ENCODE data around the gene DLG2.

The DLG2 gene

GRCh38 chr11:83858694-83859093 is 1768.5 kb downstream of the DLG2 start:
- no peak for DNase-seq (ENCODE audit: low spot score)
- Mint-ChIP-seq H3K4me3 (no peak overlapping the region), H3K9me3 (peaks cover 6% of the 10 kb centered on the region), H3K27ac (no peak overlapping the region), H3K4me1 (ENCODE audit: low read depth) (no peaks in the 10 kb centered on the region), H3K36me3 (ENCODE audit: low read depth) (no peaks in the 10 kb centered on the region), H3K27me3 (ENCODE audit: low read depth) (no peaks in the 10 kb centered on the region)

GRCh38 chr11:83855237-83855636 is 1771.9 kb downstream of the DLG2 start:
- no peak for DNase-seq (ENCODE audit: low spot score)
- Mint-ChIP-seq H3K4me1 (ENCODE audit: low read depth) (no peaks in the 10 kb centered on the region), H3K4me3 (no peak overlapping the region), H3K9me3 (peaks cover 6% of the 10 kb centered on the region), H3K36me3 (ENCODE audit: low read depth) (no peaks in the 10 kb centered on the region), H3K27me3 (ENCODE audit: low read depth) (no peaks in the 10 kb centered on the region), H3K27ac (no peak overlapping the region)

GRCh38 chr11:83852775-83853442 is 1774.2 kb downstream of the DLG2 start:
- Mint-ChIP-seq H3K27me3 (ENCODE audit: low read depth) (no peaks in the 10 kb centered on the region), H3K36me3 (ENCODE audit: low read depth) (no peaks in the 10 kb centered on the region), H3K9me3 (no peaks in the 10 kb centered on the region), H3K4me3 (no peak overlapping the region), H3K4me1 (ENCODE audit: low read depth) (no peaks in the 10 kb centered on the region), H3K27ac (no peak overlapping the region)
- DNase-seq (ENCODE audit: low spot score), result no peak

- no peaks in the 10 kb centered on the region for H3K36me3 Mint-ChIP-seq (ENCODE audit: low read depth)
- no peak overlapping the region for H3K4me3 Mint-ChIP-seq
- no peak for DNase-seq (ENCODE audit: low spot score)
- H3K9me3 Mint-ChIP-seq, result no peaks in the 10 kb centered on the region
- H3K4me1 Mint-ChIP-seq (ENCODE audit: low read depth), result no peaks in the 10 kb centered on the region
- H3K27ac Mint-ChIP-seq, result no peak overlapping the region
- H3K27me3 Mint-ChIP-seq (ENCODE audit: low read depth), result no peaks in the 10 kb centered on the region
Measured at GRCh38 chr11:83852012-83852411, 1775.1 kb downstream of the DLG2 start.

GRCh38 chr11:83847467-83848034 is 1779.6 kb downstream of the DLG2 start:
- Mint-ChIP-seq H3K27me3 (ENCODE audit: low read depth) (no peaks in the 10 kb centered on the region), H3K27ac (no peak overlapping the region), H3K4me1 (ENCODE audit: low read depth) (no peaks in the 10 kb centered on the region), H3K36me3 (ENCODE audit: low read depth) (no peaks in the 10 kb centered on the region), H3K9me3 (no peaks in the 10 kb centered on the region), H3K4me3 (no peak overlapping the region)
- no peak for DNase-seq (ENCODE audit: low spot score)

- Mint-ChIP-seq H3K27me3 (ENCODE audit: low read depth) (no peaks in the 10 kb centered on the region), H3K9me3 (no peaks in the 10 kb centered on the region), H3K4me1 (ENCODE audit: low read depth) (no peaks in the 10 kb centered on the region), H3K4me3 (no peak overlapping the region), H3K36me3 (ENCODE audit: low read depth) (no peaks in the 10 kb centered on the region), H3K27ac (no peak overlapping the region)
- DNase-seq (ENCODE audit: low spot score), result no peak
Measured at GRCh38 chr11:83845797-83846196, 1781.3 kb downstream of the DLG2 start.

- no peak overlapping the region for H3K27ac Mint-ChIP-seq
- no peaks in the 10 kb centered on the region for H3K27me3 Mint-ChIP-seq (ENCODE audit: low read depth)
- no peaks in the 10 kb centered on the region for H3K9me3 Mint-ChIP-seq
- no peaks in the 10 kb centered on the region for H3K4me1 Mint-ChIP-seq (ENCODE audit: low read depth)
- no peaks in the 10 kb centered on the region for H3K36me3 Mint-ChIP-seq (ENCODE audit: low read depth)
- no peak overlapping the region for H3K4me3 Mint-ChIP-seq
- DNase-seq (ENCODE audit: low spot score), result no peak
Measured at GRCh38 chr11:83840326-83840725, 1786.8 kb downstream of the DLG2 start.

- no peaks in the 10 kb centered on the region for H3K4me1 Mint-ChIP-seq (ENCODE audit: low read depth)
- H3K4me3 Mint-ChIP-seq, result no peak overlapping the region
- no peaks in the 10 kb centered on the region for H3K9me3 Mint-ChIP-seq
- no peak for DNase-seq (ENCODE audit: low spot score)
- no peaks in the 10 kb centered on the region for H3K27me3 Mint-ChIP-seq (ENCODE audit: low read depth)
- no peaks in the 10 kb centered on the region for H3K36me3 Mint-ChIP-seq (ENCODE audit: low read depth)
- no peak overlapping the region for H3K27ac Mint-ChIP-seq
Measured at GRCh38 chr11:83836883-83837654, 1790.1 kb downstream of the DLG2 start.

GRCh38 chr11:83836065-83836464 is 1791.1 kb downstream of the DLG2 start:
- H3K27me3 Mint-ChIP-seq (ENCODE audit: low read depth), result no peaks in the 10 kb centered on the region
- no peaks in the 10 kb centered on the region for H3K36me3 Mint-ChIP-seq (ENCODE audit: low read depth)
- no peak overlapping the region for H3K4me3 Mint-ChIP-seq
- no peak overlapping the region for H3K27ac Mint-ChIP-seq
- no peaks in the 10 kb centered on the region for H3K4me1 Mint-ChIP-seq (ENCODE audit: low read depth)
- H3K9me3 Mint-ChIP-seq, result no peaks in the 10 kb centered on the region
- no peak for DNase-seq (ENCODE audit: low spot score)

GRCh38 chr11:83835423-83835822 is 1791.7 kb downstream of the DLG2 start:
- Mint-ChIP-seq H3K4me1 (ENCODE audit: low read depth) (no peaks in the 10 kb centered on the region), H3K4me3 (no peak overlapping the region), H3K9me3 (no peaks in the 10 kb centered on the region), H3K27ac (no peak overlapping the region), H3K27me3 (ENCODE audit: low read depth) (no peaks in the 10 kb centered on the region), H3K36me3 (ENCODE audit: low read depth) (no peaks in the 10 kb centered on the region)
- DNase-seq (ENCODE audit: low spot score), result no peak

- Mint-ChIP-seq H3K4me1 (ENCODE audit: low read depth) (no peaks in the 10 kb centered on the region), H3K27me3 (ENCODE audit: low read depth) (no peaks in the 10 kb centered on the region), H3K36me3 (ENCODE audit: low read depth) (no peaks in the 10 kb centered on the region), H3K4me3 (no peak overlapping the region), H3K27ac (no peak overlapping the region), H3K9me3 (no peaks in the 10 kb centered on the region)
- no peak for DNase-seq (ENCODE audit: low spot score)
Measured at GRCh38 chr11:83831929-83832328, 1795.2 kb downstream of the DLG2 start.

- H3K4me1 Mint-ChIP-seq (ENCODE audit: low read depth), result no peaks in the 10 kb centered on the region
- DNase-seq (ENCODE audit: low spot score), result no peak
- H3K4me3 Mint-ChIP-seq, result no peak overlapping the region
- H3K27me3 Mint-ChIP-seq (ENCODE audit: low read depth), result no peaks in the 10 kb centered on the region
- H3K27ac Mint-ChIP-seq, result no peak overlapping the region
- H3K9me3 Mint-ChIP-seq, result no peaks in the 10 kb centered on the region
- H3K36me3 Mint-ChIP-seq (ENCODE audit: low read depth), result no peaks in the 10 kb centered on the region
Measured at GRCh38 chr11:83827940-83828554, 1799.1 kb downstream of the DLG2 start.

- Mint-ChIP-seq H3K4me1 (ENCODE audit: low read depth) (no peaks in the 10 kb centered on the region), H3K27me3 (ENCODE audit: low read depth) (no peaks in the 10 kb centered on the region), H3K9me3 (no peaks in the 10 kb centered on the region), H3K4me3 (no peak overlapping the region), H3K36me3 (ENCODE audit: low read depth) (no peaks in the 10 kb centered on the region), H3K27ac (no peak overlapping the region)
- DNase-seq (ENCODE audit: low spot score), result no peak
Measured at GRCh38 chr11:83827520-83827919, 1799.6 kb downstream of the DLG2 start.

GRCh38 chr11:83826078-83826477 is 1801.1 kb downstream of the DLG2 start:
- Mint-ChIP-seq H3K4me1 (ENCODE audit: low read depth) (no peaks in the 10 kb centered on the region), H3K4me3 (no peak overlapping the region), H3K9me3 (no peaks in the 10 kb centered on the region), H3K27me3 (ENCODE audit: low read depth) (no peaks in the 10 kb centered on the region), H3K36me3 (ENCODE audit: low read depth) (no peaks in the 10 kb centered on the region), H3K27ac (no peak overlapping the region)
- no peak for DNase-seq (ENCODE audit: low spot score)

Measured in T-helper 2 cell treated with Interferon-gamma antibody and Interleukin-4, amounts not matched to agents 5 μg/mL and 100 μg/mL, for 36 hours (primary cell).